K562 (cell line): Measurements from ENCODE around the gene MTRFR. TPM values are rescaled to one million over a fixed set of nuclear protein-coding genes. Genes with fewer than 3 reads are reported as not detected.

Experiments used
- ATAC-seq: fragments of 200-7000 bp; cut with Tn5 transposase; 3 replicates; pipeline ENCODE4 v1.9.1; 2020; ENCODE audit warnings: moderate library complexity
- BruUV-seq: library from RNA; stranded (reverse); fragments of 400-500 nt; replicated peaks from 2 replicates; lab custom pipeline; 2021; lab: Mats Ljungman, UMichigan
- CTCF ChIA-PET: fragments of 300-600 bp; formaldehyde crosslinking; extraction: SDS; loops from one replicate; lab custom pipeline; 2021; ENCODE audit warnings: low intra/inter-chr PET ratio; lab: Yijun Ruan, JAX
- POLR2A ChIA-PET: fragments of 300-600, 350-650 bp; sonication (Branson Sonifier 250); formaldehyde crosslinking; extraction: SDS; loops from one replicate; lab custom pipeline; 2021; ENCODE audit warnings: antibody characterized with exemption, inconsistent platforms; lab: Yijun Ruan, JAX
- DNase-seq, 4 experiments: peaks; one replicate each; pipeline versions ENCODE4 v3.0.0 to v3.0.0-alpha.2; 2011 to 2018; ENCODE audit warnings: low spot score in 3 of 4, mixed read lengths in 3 of 4; ENCODE audit errors: extremely low read depth in 1 of 4
- FAIRE-seq: peaks from 2 replicates; lab custom pipeline; 2011; peaks lifted over from hg19 to GRCh38; lab: Jason Lieb, UNC
- H2AFZ ChIP-seq: 2 replicates; pipeline ENCODE4 v1.6.0; 2011; ENCODE audit warnings: low read depth, low read length, control low read depth, inconsistent platforms
- H3K27ac ChIP-seq: fragments of 200-600 bp; 3 replicates; pipeline ENCODE4 v1.8.0; 2011; ENCODE audit warnings: low read depth, mild to moderate bottlenecking, control low read depth, inconsistent platforms, low read length, moderate library complexity, mixed read lengths; ENCODE audit errors: extremely low read depth
- H3K27me3 ChIP-seq, 2 experiments: fragments of 300-600 bp in 1 of 2; 2 replicates in 1 of 2; 3 replicates in 1 of 2; pipeline versions ENCODE4 v1.6.0 to v1.8.0; 2011; ENCODE audit warnings: inconsistent platforms in 2 of 2, low read length in 2 of 2, mild to moderate bottlenecking in 1 of 2, mixed read lengths in 1 of 2, moderate library complexity in 1 of 2; ENCODE audit not compliant: control insufficient read depth in 2 of 2, insufficient read depth in 2 of 2
- H3K36me3 ChIP-seq: fragments of 300-600 bp; 3 replicates; pipeline ENCODE4 v1.8.0; 2011; ENCODE audit warnings: mild to moderate bottlenecking, low read length, inconsistent platforms; ENCODE audit not compliant: control insufficient read depth, insufficient read depth
- H3K4me1 ChIP-seq, 2 experiments: fragments of 200-600 bp in 1 of 2; replicated peaks in 1 of 2; 2 replicates in 1 of 2; 3 replicates in 1 of 2; pipeline versions ENCODE4 v1.5.1 to v1.8.0; 2011; ENCODE audit warnings: inconsistent platforms in 2 of 2, low read length in 2 of 2, mild to moderate bottlenecking in 1 of 2, mixed read lengths in 1 of 2, moderate library complexity in 1 of 2; ENCODE audit not compliant: control insufficient read depth in 2 of 2, insufficient read depth in 2 of 2
- H3K4me2 ChIP-seq: 2 replicates; pipeline ENCODE4 v1.6.1; 2011; ENCODE audit warnings: low read length, control low read depth, inconsistent platforms, mixed read lengths; ENCODE audit not compliant: insufficient read depth
- H3K4me3 ChIP-seq: fragments of 200-600 bp; sonication (generic), shearing (Covaris generic); 2 replicates; pipeline ENCODE4 v1.5.1; 2016; ENCODE audit warnings: control low read depth, inconsistent platforms
- H3K79me2 ChIP-seq: fragments of 200-600 bp; 3 replicates; pipeline ENCODE4 v1.8.0; 2011; ENCODE audit warnings: low read length, inconsistent platforms; ENCODE audit not compliant: control insufficient read depth, insufficient read depth
- H3K9ac ChIP-seq, 2 experiments: 2 replicates each; pipeline versions ENCODE4 v1.6.0 to v1.6.1; 2011; ENCODE audit warnings: low read depth in 2 of 2, low read length in 2 of 2, control low read depth in 1 of 2, inconsistent platforms in 1 of 2, mild to moderate bottlenecking in 1 of 2, mixed read lengths in 1 of 2; ENCODE audit not compliant: insufficient read depth in 1 of 2
- H3K9me1 ChIP-seq: one replicate; pipeline ENCODE4 v1.6.0; 2011; ENCODE audit warnings: inconsistent platforms, mild to moderate bottlenecking, low read length, moderate library complexity; ENCODE audit not compliant: control insufficient read depth, insufficient read depth
- H3K9me3 ChIP-seq: replicated peaks from 2 replicates; pipeline ENCODE4 v1.5.1; 2011; ENCODE audit warnings: low read depth, low read length, inconsistent platforms; ENCODE audit not compliant: control insufficient read depth, insufficient read depth
- H4K20me1 ChIP-seq: replicated peaks from 2 replicates; pipeline ENCODE4 v1.6.1; 2011; ENCODE audit warnings: low read length, inconsistent platforms, mixed read lengths; ENCODE audit not compliant: control insufficient read depth, insufficient read depth
- CHD2 ChIP-seq: IDR thresholded peaks from 2 replicates; pipeline ENCODE4 v1.6.1; 2011; ENCODE audit warnings: low read depth, low read length
- HNRNPUL1 ChIP-seq: fragments of 200-400 bp; formaldehyde crosslinking; IDR thresholded peaks from 2 replicates; pipeline ENCODE4 v1.6.1; 2017; ENCODE audit warnings: low read length
- MBD2 ChIP-seq: sonication (generic); IDR thresholded peaks from 2 replicates; pipeline ENCODE4 v1.6.1; 2016; ENCODE audit warnings: low read depth, borderline replicate concordance
- MXI1 ChIP-seq: IDR thresholded peaks from 2 replicates; pipeline ENCODE4 v1.6.1; 2011; ENCODE audit warnings: low read depth, mild to moderate bottlenecking, improper control_type of control experiment, low read length
- POLR2G ChIP-seq: fragments of 200-400 bp; formaldehyde crosslinking; IDR thresholded peaks from 2 replicates; pipeline ENCODE4 v1.6.1; 2017; ENCODE audit warnings: low read depth, mild to moderate bottlenecking, antibody characterized with exemption, low read length, moderate library complexity
- ZNF778 ChIP-seq: fragments of 450-650 bp; formaldehyde crosslinking; IDR thresholded peaks from 2 replicates; pipeline ENCODE4 v1.4.0; 2020; ENCODE audit warnings: mild to moderate bottlenecking, moderate library complexity
- WGBS: fragments of 100-300 bp; shearing (Covaris generic); methylation state at CpG from one replicate; pipeline ENCODE4 v1.1.6; 2016; ENCODE audit warnings: low coverage, mixed read lengths; ENCODE audit not compliant: insufficient coverage; ENCODE audit errors: missing lambda C conversion rate; 5-methylcytosine and 5-hydroxymethylcytosine counted together
- in situ Hi-C: fragments of 300-500 bp; cut with MboI; formaldehyde crosslinking; loops from 4 replicates; pipeline ENCODE4 v1.15.0; 2018; ENCODE audit warnings: inconsistent platforms, mixed read lengths
- intact Hi-C: fragments of 100-400 bp; cut with micrococcal nuclease; formaldehyde crosslinking; loops from 2 replicates; pipeline ENCODE4 v1.14.2; 2022
- polyA plus RNA-seq, 8 experiments: library from polyadenylated mRNA; depleted of rRNA in 4 of 8; stranded (reverse) in 5 of 8; unstranded in 3 of 8; fragments of >200 nt; fragmentation: Nextera tagmentation in 2 of 8; fragmentation: Illumina TruSeq in 1 of 8; extraction: Ambion mirVana in 2 of 8; extraction: Trizol in 1 of 8; gene quantifications; 2 replicates each; pipeline versions ENCODE4 v1.2.1 to v1.2.3, GENCODE V29; 2011 to 2014; ENCODE audit warnings: inconsistent platforms in 1 of 8, missing spikeins in 1 of 8
- total RNA-seq, 7 experiments: library from RNA; depleted of rRNA in 6 of 7; stranded (reverse); fragments of >200 nt in 6 of 7; fragmentation: Illumina TruSeq in 2 of 7; extraction: Trizol in 2 of 7; gene quantifications; 2 replicates each; pipeline versions ENCODE4 v1.2.1 to v1.2.3, GENCODE V29; 2011 to 2021; ENCODE audit warnings: low replicate concordance in 1 of 7

Gene MTRFR
- total and polyA plus RNA-seq, 9 of the 15 experiments (the other 6 are each of a cell fraction or from before 2014, with no cell fraction given), result 16.7 to 55.6 (median 34.7) TPM

DNA sequence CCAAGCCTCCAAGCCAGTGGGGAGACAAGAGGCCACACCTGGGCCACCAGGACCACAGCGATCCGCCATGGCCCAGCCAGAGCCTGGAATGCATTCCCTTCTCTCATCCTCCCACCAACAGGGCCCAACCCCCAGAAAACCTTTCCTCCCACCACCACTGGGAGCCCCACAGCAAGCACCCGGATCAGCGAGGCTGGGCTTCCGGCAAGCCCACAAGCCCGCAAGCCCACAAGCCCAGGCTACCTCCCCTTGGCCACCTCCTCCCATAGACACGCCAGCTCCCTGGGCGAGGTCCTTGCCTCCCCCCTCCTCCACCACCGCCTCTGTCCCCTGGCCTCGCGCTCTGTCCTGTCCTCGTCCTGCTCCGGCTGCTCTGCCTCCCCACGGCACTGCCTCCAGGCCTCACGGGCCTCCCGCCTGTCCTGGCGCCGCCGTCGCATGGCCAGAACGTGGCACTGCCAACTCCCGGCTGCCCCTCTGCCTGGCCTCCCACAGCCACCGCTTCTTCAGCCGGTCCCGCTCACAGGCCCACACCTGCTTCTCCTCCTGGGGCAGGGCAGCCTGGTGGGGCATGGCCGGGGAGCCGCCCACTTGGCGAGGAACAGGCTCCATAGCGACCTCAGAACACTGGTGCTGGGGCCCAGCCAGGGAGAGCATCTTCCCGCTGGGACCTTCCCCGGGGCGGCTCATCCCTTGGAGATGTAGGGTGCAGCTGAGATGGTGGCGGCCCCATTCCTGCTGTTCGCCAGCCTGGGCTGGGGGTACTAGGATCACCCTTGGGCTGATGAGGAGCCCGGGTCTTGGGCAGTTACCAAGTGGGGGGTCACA is 32.8 kb downstream of the MTRFR start:
- WGBS, result 93% methylated on average over 28 of the region's 35 CpGs
- no peak overlapping the region for H3K4me2 ChIP-seq
- peak overlapping the region in 1 of 2 experiments; percentile 26; a peak in 1 of 4 replicates for H3K9ac ChIP-seq
- no peaks in the 10 kb centered on the region for H3K9me3 ChIP-seq
- no peak for DNase-seq
- no TSS peak for BruUV-seq
- in situ Hi-C loops, result no loop called here
- H4K20me1 ChIP-seq, result no peaks in the 10 kb centered on the region
- no peak overlapping the region for H2AFZ ChIP-seq
- no peaks in the 10 kb centered on the region for H3K27me3 ChIP-seq
- ChIA-PET CTCF (no interaction called here), POLR2A (interaction anchor here (1.3 kb wide), 1 partner anchor 15 kb away, joined by 3 read pairs; no protein-coding TSS in a partner anchor)
- H3K36me3 ChIP-seq, result peaks cover 47% of the 10 kb centered on the region; the same call in 2 of the 3 replicates
- no peaks in the 10 kb centered on the region for H3K9me1 ChIP-seq
- TF ChIP-seq HNRNPUL1 (no peak), POLR2G (peak; percentile 38; the same call in 1 of the 2 replicates), CHD2 (no peak), MXI1 (no peak), ZNF778 (no peak), MBD2 (no peak)
- TF ChIP-seq, all 486 proteins: peak for 1
- H3K27ac ChIP-seq, result no peak overlapping the region
- no peak overlapping the region for H3K4me3 ChIP-seq
- FAIRE-seq (no peak), ATAC-seq (no peak)
- intact Hi-C loops, result no loop called here
- H3K79me2 ChIP-seq, result peaks cover 27% of the 10 kb centered on the region
- peaks cover 6 to 44% of the 10 kb centered on the region in 2 experiments; a peak in 2 of 5 replicates for H3K4me1 ChIP-seq
